BJ (cell line): ENCODE data around the gene DHX32. TPM values are rescaled to one million over a fixed set of nuclear protein-coding genes. Genes with fewer than 3 reads are reported as not detected.

Source experiments
- CTCF ChIA-PET: fragments of 350-600 bp; formaldehyde crosslinking; extraction: SDS; loops from one replicate; lab custom pipeline; 2021; ENCODE audit warnings: antibody characterized with exemption, inconsistent platforms; lab: Yijun Ruan, JAX
- POLR2A ChIA-PET: fragments of 300-600 bp; sonication (Branson Sonifier 250); formaldehyde crosslinking; extraction: SDS; loops from one replicate; lab custom pipeline; 2021; ENCODE audit warnings: antibody characterized with exemption; lab: Charles Lee
- DNase-seq: peaks from one replicate; pipeline ENCODE4 v3.0.0-alpha.2; 2011; ENCODE audit warnings: low read depth
- H3K27me3 ChIP-seq: 2 replicates; pipeline ENCODE4 v1.6.0; 2011; ENCODE audit warnings: low read length; ENCODE audit not compliant: control insufficient read depth, insufficient read depth
- H3K36me3 ChIP-seq: 2 replicates; pipeline ENCODE4 v1.5.1; 2011; ENCODE audit warnings: low read length; ENCODE audit not compliant: control insufficient read depth, insufficient read depth
- H3K4me3 ChIP-seq: 2 replicates; pipeline ENCODE4 v1.5.1; 2011; ENCODE audit warnings: low read depth, mild to moderate bottlenecking, control low read depth, low read length
- polyA plus RNA-seq: library from polyadenylated mRNA; depleted of rRNA; stranded (reverse); fragments of >200 nt; gene quantifications from 2 replicates; pipeline ENCODE4 v1.2.3, GENCODE V29; 2011
- TF ChIP-seq, protein P1 (sequence below): IDR thresholded peaks from 2 replicates; pipeline ENCODE4 v1.5.1; 2011; ENCODE audit warnings: low read depth, mild to moderate bottlenecking, control low read depth, inconsistent platforms, low read length, moderate library complexity; ENCODE audit not compliant: insufficient read depth

The DHX32 gene
- polyA plus RNA-seq, 1 experiment, result 18.2 TPM

DNA sequence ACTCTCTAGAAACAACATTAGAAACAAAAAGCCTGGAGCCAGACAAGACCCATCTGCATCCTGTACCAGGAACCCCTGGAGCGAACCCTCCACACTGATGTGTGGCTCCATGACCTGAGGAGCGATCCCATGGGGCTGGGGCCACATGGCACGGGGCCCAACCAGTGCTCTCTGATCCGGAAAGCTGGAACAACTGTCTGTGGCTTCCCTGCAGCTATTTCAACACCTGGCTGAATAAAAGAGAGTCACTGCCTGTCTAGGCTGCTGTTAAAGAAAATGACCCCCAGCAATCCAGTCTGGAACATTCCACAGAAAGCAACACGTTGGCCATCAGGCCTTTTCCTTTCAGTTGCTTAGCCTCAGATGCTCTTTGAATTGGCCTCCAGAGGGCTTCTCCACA, 79.0 kb downstream of the DHX32 start:
- POLR2A ChIA-PET, result no interaction called here
- CTCF ChIA-PET, result no interaction called here
- peaks cover 15% of the 10 kb centered on the region for H3K36me3 ChIP-seq

DNA sequence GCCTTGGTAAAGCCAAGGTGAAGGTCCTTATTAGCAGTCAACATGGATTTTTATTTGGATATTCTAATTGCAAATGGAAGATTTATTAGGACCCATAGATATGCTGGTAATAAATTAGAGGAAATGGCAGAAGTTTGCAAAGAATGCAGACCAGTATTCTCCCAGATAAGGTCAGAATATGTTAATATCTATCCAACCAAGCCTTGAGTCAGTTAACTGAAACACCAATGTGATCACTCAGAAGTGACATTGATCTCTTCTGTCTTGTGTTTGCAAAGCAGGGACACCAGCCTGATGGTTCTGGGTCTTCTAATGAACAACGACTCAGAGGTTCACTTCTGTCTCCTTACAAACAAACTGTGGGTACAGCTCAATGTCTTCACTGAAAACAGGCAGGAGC, 79.5 kb downstream of the DHX32 start:
- Histone ChIP-seq H3K4me3 (no peak overlapping the region), H3K27me3 (no peaks in the 10 kb centered on the region), H3K36me3 (peaks cover 13% of the 10 kb centered on the region)
- DNase-seq, result no peak
- TF ChIP-seq, protein P1, sequence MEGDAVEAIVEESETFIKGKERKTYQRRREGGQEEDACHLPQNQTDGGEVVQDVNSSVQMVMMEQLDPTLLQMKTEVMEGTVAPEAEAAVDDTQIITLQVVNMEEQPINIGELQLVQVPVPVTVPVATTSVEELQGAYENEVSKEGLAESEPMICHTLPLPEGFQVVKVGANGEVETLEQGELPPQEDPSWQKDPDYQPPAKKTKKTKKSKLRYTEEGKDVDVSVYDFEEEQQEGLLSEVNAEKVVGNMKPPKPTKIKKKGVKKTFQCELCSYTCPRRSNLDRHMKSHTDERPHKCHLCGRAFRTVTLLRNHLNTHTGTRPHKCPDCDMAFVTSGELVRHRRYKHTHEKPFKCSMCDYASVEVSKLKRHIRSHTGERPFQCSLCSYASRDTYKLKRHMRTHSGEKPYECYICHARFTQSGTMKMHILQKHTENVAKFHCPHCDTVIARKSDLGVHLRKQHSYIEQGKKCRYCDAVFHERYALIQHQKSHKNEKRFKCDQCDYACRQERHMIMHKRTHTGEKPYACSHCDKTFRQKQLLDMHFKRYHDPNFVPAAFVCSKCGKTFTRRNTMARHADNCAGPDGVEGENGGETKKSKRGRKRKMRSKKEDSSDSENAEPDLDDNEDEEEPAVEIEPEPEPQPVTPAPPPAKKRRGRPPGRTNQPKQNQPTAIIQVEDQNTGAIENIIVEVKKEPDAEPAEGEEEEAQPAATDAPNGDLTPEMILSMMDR, result no peak
- POLR2A ChIA-PET, result no interaction called here
- CTCF ChIA-PET, result no interaction called here

More for the DNA sequence above, 79.0 kb downstream of the DHX32 start:
- TF ChIP-seq, protein P1, result no peak
- no peak overlapping the region for H3K4me3 ChIP-seq
- no peak for DNase-seq
- H3K27me3 ChIP-seq, result no peaks in the 10 kb centered on the region

GRCh38 chr10:125799451-125800182, 81.5 kb downstream of the DHX32 start:
- CTCF ChIA-PET, result no interaction called here
- Histone ChIP-seq H3K27me3 (no peaks in the 10 kb centered on the region), H3K4me3 (no peak overlapping the region), H3K36me3 (peaks cover 8% of the 10 kb centered on the region)
- POLR2A ChIA-PET, result interaction anchor here (0.6 kb wide), 1 partner anchor 592 kb away, joined by 4 read pairs; no protein-coding TSS in a partner anchor
- DNase-seq, result no peak
- TF ChIP-seq, protein P1, result no peak

DNA sequence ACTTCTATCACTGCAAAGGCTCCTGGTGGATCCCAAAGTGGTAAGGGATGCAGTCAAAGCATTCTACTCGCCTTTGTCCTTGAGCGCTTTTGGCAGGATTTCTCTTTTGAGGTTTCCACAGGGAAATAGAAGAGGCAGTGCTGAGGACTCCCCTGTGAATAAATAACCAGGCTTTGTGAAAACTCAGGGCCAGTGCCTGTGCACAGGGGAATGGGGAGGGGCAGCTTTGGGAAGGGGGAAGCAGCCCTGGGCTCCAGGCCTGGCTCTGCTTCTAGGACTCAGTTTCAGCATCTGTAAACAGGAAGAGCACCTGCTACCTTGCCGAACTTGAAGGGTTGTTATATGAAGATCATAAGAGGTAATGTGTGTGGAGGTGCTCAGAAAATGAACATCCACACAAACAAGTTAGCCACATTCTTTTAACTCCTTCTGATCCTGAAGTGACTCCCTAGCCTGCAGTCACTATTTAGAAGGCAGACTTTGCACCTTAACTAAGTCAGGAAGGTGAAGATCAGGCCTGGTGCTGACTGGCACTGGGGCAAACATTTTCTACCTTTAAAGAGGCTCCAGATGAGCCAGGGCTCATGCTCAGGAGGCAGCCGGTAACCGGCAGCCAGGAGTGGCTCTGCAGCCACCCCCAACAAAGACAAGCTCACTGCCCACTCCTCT, 83.0 kb downstream of the DHX32 start:
- TF ChIP-seq, protein P1, result no peak
- no peak for DNase-seq
- Histone ChIP-seq H3K36me3 (peaks cover 11% of the 10 kb centered on the region), H3K27me3 (no peaks in the 10 kb centered on the region), H3K4me3 (no peak overlapping the region)
- CTCF ChIA-PET, result no interaction called here
- POLR2A ChIA-PET, result no interaction called here

DNA sequence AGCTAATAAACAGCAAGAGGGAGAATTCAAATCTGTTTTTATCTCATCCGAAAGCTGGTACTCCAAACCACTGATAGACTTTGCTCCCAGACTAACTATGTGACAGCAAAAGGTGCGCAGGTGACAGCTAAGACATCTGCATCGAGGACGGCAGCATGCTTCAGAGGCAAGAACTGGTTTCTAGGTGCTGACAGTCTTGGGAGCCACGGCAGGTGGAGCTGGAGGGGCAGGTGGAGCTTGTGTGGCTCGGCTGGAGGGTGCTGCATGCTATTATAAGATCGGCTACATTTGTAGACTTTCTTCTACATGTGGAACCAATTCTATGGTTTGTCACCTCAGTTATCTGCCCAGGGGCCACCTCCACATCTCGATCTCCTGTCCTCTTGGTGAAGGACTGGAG, 83.7 kb downstream of the DHX32 start:
- ChIA-PET CTCF (no interaction called here), POLR2A (no interaction called here)
- TF ChIP-seq, protein P1, result no peak
- H3K27me3 ChIP-seq, result no peaks in the 10 kb centered on the region
- H3K4me3 ChIP-seq, result no peak overlapping the region
- peaks cover 14% of the 10 kb centered on the region for H3K36me3 ChIP-seq
- DNase-seq, result no peak
